Measurements from ENCODE around the gene RIMKLA.

DNA sequence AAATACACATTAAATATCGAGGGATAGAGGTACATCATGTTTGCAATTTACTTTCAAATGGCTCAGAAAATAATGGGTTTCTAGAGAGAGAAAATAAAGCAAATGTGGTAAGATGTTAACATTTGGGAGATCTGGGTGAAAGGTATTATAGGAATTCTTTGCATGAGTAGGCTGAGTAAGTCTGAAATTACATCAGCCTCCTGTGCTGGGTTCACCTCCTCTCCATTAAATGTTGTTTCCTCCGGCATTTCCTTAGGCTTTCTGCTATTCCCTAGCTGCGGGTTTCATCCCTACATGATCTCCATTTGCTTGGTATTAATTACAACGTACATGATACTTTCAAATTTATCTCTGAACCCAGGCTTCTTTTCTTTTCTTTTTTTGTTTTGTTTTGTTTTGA lies 43.6 kb downstream of the RIMKLA start:
- TF ChIP-seq, protein P1, sequence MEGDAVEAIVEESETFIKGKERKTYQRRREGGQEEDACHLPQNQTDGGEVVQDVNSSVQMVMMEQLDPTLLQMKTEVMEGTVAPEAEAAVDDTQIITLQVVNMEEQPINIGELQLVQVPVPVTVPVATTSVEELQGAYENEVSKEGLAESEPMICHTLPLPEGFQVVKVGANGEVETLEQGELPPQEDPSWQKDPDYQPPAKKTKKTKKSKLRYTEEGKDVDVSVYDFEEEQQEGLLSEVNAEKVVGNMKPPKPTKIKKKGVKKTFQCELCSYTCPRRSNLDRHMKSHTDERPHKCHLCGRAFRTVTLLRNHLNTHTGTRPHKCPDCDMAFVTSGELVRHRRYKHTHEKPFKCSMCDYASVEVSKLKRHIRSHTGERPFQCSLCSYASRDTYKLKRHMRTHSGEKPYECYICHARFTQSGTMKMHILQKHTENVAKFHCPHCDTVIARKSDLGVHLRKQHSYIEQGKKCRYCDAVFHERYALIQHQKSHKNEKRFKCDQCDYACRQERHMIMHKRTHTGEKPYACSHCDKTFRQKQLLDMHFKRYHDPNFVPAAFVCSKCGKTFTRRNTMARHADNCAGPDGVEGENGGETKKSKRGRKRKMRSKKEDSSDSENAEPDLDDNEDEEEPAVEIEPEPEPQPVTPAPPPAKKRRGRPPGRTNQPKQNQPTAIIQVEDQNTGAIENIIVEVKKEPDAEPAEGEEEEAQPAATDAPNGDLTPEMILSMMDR (IDR thresholded peaks at IDR 0.05), result no peak
- TF ChIP-seq POLR2A (IDR thresholded peaks at IDR 0.05), result no peak
